ENCODE data around the gene DUSP19. TPM values are rescaled to one million over a fixed set of nuclear protein-coding genes. Genes with fewer than 3 reads are reported as not detected.

Gene DUSP19
- total RNA-seq, 1 experiment from 2014 or later, result 2.9 TPM

DNA sequence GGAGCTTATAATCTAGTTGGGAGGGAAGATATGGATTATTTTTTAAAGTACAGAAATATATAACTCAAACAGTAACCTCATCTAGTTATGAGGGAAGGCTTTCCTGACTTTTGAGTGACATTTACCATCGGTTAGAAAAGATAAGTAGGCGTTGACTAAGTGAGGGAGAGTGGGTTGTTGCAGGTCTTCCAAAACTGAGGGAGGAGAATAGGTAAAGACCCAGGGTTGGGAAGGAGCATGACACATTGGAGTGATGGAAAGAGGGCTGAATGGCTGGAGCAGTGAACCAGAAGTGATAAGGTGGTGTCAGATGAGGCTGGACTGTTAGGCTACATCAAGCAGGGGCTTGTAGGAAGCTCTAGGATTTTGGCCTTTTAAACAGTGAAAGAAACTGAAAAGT, 35.1 kb downstream of the DUSP19 start:
- Histone ChIP-seq H3K4me1 (ENCODE audit: control insufficient read depth in 1 of 2, insufficient read depth in 2 of 2, low read length in 2 of 2) (no peaks in the 10 kb centered on the region), H2AFZ (ENCODE audit: low read depth, low read length, poor library complexity, severe bottlenecking) (no peak overlapping the region), H3K79me2 (ENCODE audit: insufficient read depth, low read length) (no peaks in the 10 kb centered on the region), H3K4me2 (ENCODE audit: low read length) (no peak overlapping the region), H3K27ac (ENCODE audit: low read depth, low read length) (no peak overlapping the region), H3K36me3 (ENCODE audit: control insufficient read depth in 1 of 2, insufficient read depth in 2 of 2, low read length in 2 of 2) (no peaks in the 10 kb centered on the region), H3K9me3 (ENCODE audit: control insufficient read depth in 1 of 2, insufficient read depth in 1 of 2, low read depth in 1 of 2, low read length in 2 of 2) (no peaks in the 10 kb centered on the region), H3K9ac (ENCODE audit: low read length) (no peak overlapping the region), H3K9me2 (ENCODE audit: insufficient read depth) (no peaks in the 10 kb centered on the region), H3K4me3 (replicated peaks in 1 of 2; ENCODE audit: low read depth in 1 of 2, low read length in 2 of 2) (no peak overlapping the region), H3K27me3 (ENCODE audit: insufficient read depth, low read length) (no peaks in the 10 kb centered on the region), H4K20me1 (ENCODE audit: insufficient read depth) (no peaks in the 10 kb centered on the region)
- ChIA-PET RAD21 (ENCODE audit: low non-redundant PET in 1 of 2, low total read pairs in 2 of 2, uncharacterized antibody in 2 of 2, unreplicated experiment in 2 of 2) (no interaction called here), CTCF (no interaction called here), POLR2A (no interaction called here)
- BruUV-seq (replicated peaks), result no TSS peak
- no peak for ATAC-seq
- TF ChIP-seq, protein P1, sequence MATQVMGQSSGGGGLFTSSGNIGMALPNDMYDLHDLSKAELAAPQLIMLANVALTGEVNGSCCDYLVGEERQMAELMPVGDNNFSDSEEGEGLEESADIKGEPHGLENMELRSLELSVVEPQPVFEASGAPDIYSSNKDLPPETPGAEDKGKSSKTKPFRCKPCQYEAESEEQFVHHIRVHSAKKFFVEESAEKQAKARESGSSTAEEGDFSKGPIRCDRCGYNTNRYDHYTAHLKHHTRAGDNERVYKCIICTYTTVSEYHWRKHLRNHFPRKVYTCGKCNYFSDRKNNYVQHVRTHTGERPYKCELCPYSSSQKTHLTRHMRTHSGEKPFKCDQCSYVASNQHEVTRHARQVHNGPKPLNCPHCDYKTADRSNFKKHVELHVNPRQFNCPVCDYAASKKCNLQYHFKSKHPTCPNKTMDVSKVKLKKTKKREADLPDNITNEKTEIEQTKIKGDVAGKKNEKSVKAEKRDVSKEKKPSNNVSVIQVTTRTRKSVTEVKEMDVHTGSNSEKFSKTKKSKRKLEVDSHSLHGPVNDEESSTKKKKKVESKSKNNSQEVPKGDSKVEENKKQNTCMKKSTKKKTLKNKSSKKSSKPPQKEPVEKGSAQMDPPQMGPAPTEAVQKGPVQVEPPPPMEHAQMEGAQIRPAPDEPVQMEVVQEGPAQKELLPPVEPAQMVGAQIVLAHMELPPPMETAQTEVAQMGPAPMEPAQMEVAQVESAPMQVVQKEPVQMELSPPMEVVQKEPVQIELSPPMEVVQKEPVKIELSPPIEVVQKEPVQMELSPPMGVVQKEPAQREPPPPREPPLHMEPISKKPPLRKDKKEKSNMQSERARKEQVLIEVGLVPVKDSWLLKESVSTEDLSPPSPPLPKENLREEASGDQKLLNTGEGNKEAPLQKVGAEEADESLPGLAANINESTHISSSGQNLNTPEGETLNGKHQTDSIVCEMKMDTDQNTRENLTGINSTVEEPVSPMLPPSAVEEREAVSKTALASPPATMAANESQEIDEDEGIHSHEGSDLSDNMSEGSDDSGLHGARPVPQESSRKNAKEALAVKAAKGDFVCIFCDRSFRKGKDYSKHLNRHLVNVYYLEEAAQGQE (IDR thresholded peaks at IDR 0.05; ENCODE audit: low read depth), result no peak
- TF ChIP-seq JUND (IDR thresholded peaks at IDR 0.05) (no peak), SRF (IDR thresholded peaks at IDR 0.05; ENCODE audit: low read depth) (no peak), ZNF274 (IDR thresholded peaks at IDR 0.05; ENCODE audit: low read depth, low read length) (no peak), TCF7L2 (IDR thresholded peaks at IDR 0.05; ENCODE audit: borderline replicate concordance, extremely low read depth, insufficient read depth, insufficient read length) (no peak), ZFX (IDR thresholded peaks at IDR 0.05) (no peak), CBX3 (IDR thresholded peaks at IDR 0.05; ENCODE audit: low read depth) (no peak), SP1 (IDR thresholded peaks at IDR 0.05; ENCODE audit: low read depth) (no peak), SIN3A (IDR thresholded peaks at IDR 0.05; ENCODE audit: low read depth) (no peak), EZH2 (IDR thresholded peaks at IDR 0.05) (no peak), FOSL1 (IDR thresholded peaks at IDR 0.05; ENCODE audit: low read depth) (no peak), POLR2A (IDR thresholded peaks at IDR 0.05; ENCODE audit: borderline replicate concordance, extremely low read depth, insufficient read depth, insufficient read length) (no peak), EZH2phosphoT487 (IDR thresholded peaks at IDR 0.05; ENCODE audit: borderline replicate concordance) (no peak)
- TF ChIP-seq, protein P2, sequence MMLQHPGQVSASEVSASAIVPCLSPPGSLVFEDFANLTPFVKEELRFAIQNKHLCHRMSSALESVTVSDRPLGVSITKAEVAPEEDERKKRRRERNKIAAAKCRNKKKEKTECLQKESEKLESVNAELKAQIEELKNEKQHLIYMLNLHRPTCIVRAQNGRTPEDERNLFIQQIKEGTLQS (IDR thresholded peaks at IDR 0.05), result no peak
- TF ChIP-seq, protein P3, sequence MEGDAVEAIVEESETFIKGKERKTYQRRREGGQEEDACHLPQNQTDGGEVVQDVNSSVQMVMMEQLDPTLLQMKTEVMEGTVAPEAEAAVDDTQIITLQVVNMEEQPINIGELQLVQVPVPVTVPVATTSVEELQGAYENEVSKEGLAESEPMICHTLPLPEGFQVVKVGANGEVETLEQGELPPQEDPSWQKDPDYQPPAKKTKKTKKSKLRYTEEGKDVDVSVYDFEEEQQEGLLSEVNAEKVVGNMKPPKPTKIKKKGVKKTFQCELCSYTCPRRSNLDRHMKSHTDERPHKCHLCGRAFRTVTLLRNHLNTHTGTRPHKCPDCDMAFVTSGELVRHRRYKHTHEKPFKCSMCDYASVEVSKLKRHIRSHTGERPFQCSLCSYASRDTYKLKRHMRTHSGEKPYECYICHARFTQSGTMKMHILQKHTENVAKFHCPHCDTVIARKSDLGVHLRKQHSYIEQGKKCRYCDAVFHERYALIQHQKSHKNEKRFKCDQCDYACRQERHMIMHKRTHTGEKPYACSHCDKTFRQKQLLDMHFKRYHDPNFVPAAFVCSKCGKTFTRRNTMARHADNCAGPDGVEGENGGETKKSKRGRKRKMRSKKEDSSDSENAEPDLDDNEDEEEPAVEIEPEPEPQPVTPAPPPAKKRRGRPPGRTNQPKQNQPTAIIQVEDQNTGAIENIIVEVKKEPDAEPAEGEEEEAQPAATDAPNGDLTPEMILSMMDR (IDR thresholded peaks at IDR 0.05 in 2 of 3, conservative IDR thresholded peaks at IDR 0.05 in 1 of 3; ENCODE audit: borderline replicate concordance in 1 of 3, insufficient read depth in 1 of 3, low read depth in 2 of 3, low read length in 2 of 3), result no peak
- TF ChIP-seq, protein P4, sequence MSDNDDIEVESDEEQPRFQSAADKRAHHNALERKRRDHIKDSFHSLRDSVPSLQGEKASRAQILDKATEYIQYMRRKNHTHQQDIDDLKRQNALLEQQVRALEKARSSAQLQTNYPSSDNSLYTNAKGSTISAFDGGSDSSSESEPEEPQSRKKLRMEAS (IDR thresholded peaks at IDR 0.05), result no peak
- intact Hi-C loops (cut with micrococcal nuclease), result no loop called here
- no peak for DNase-seq (ENCODE audit: low read depth, low spot score)

Measured in HCT116 (cell line).